ENCODE measurements around the gene CSF1.

CSF1 gene

DNA sequence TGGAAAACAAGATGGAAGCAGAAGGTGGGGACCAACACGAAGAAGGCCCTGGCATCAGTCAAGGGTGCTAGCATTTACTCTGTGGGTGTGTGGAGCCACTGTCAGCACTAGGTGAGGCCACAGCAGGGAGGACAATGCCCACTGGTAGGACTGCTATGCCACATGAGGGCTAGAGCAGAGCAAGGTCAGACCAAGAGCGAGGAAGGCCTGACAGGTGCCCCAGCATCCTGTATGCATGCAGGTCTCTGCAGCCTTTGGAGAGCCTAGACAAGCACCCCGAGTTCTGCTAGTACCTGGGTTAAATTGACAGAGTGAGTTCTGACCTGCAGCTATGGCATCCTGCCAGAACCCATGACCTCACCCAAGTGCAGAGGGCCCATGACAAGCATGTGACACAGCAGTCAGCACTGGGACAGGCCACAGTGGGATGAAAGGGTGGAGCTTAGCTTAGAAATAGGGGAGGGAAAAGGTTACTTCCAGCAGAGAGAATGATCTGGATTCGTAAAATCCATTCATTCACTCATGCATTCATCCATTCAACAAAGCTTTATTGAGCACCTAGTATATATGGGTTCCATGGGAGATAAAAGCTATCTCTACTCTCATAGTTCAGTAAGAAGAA, 9.0 kb upstream of the CSF1 start:
- no peak for DNase-seq

DNA sequence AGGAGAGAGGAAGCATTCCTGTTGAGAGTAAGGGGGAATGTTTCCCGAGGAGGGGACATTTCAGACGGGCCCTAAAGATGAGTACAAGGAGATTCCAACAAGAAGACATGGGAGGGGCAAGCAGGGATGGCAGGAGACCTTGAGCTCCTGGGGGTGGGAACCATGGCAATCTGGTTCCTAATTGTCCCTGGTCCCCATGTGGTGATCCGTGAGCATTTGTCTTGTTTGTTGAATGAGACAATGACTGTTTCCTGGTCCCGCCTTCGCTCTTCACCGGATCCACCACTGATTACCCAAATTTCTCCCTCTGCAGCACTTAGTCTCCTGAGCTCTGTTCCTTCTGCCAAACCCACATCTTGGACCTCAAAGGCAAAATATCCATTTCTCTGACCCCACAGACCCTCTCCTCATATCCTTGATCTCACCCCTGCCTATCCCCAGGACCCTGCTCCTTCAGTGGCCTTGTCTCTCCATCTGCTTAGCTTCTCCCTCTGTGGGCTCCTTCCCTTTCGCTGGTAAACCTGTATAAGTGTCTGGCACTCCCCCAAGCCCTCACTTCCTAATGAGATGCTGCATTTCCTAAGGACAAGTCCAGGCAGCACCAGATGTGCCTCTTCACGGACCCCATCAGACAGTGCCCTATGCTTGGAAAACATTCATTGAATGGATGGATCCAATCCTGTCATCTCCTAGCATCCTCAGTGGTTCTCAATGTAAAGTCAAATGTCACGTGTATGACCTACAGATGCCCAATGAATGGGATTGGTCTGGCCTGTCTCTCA, 8.3 kb upstream of the CSF1 start:
- DNase-seq: no peak

DNA sequence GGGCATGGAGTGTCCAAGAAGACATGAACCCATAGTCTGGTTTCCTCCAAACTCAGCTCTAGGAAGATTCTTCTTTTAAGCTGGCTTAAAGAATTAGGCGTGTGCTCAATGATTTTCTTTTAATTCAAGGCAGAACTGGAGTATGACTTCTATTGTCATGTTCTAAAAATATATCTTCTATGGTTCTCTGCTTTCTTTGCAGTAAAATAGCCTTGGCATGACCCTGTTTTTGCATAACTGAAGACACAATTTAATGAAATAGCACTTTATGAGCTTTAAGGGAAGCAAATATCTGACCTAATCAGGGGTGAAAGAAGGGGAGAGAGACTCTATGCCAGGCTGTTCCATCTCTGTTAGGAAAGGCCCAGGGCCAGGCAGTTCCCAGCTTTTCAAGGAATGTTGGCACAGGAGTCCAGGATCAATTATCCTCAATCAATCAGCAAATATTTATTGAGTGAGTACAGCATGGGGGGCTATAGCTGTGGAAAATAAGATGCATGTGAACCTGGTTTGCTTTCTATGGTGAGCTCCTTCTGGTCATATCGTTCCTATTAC, 7.2 kb upstream of the CSF1 start:
- no peak for DNase-seq

DNA sequence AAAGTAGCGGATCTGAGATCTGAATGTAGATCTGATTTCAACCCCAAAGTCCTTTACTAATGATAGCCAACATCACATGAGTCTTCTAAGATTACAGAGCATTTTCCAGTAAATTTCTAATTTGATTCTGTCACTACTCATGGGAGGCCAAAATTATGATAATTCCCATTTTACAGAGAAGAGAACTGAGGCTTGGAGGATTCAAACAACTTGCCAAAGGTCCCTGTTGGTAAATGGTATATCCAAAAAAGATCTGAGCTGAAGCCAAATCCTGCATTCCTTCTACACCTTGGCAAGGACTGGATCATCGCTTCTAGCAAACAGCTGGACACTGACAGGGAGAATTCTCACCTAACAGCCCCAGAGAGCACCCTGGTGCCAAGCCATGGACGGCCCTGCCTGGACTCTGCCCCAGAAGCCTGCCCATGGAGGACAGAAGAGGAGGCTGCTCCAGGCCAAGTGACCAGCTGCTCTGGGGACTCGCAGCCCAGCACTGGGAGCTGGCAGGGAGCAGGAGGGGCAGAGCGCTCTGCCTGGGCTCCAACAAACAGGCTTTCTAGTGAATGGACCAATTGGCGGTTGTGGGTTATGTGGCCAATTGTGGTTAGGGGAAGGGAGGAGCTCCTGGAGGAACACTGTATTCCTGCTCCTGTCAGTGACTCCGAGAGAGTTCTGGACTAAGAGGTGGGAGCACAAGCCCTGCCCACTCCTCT, 6.4 kb upstream of the CSF1 start:
- no peak for DNase-seq

DNA sequence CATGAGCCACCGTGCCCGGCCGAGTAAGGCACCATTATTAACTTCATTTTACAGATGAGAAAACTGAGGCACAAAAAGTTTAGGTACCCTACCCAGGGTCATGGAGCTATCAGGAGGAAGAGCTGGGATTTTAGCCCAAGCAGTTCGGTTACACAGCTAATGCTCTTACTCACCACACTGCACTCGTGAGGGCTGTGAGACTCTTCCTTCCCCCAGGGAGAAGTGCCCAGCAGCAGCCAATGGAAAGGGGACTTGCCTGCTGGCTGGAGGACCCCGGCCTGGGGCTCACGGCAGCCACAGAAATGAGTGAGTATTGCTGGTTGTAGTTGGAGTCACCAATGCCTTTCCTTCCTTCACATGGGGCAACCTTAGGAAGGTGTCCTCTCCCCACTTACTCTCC, 5.2 kb upstream of the CSF1 start:
- no peak for DNase-seq

DNA sequence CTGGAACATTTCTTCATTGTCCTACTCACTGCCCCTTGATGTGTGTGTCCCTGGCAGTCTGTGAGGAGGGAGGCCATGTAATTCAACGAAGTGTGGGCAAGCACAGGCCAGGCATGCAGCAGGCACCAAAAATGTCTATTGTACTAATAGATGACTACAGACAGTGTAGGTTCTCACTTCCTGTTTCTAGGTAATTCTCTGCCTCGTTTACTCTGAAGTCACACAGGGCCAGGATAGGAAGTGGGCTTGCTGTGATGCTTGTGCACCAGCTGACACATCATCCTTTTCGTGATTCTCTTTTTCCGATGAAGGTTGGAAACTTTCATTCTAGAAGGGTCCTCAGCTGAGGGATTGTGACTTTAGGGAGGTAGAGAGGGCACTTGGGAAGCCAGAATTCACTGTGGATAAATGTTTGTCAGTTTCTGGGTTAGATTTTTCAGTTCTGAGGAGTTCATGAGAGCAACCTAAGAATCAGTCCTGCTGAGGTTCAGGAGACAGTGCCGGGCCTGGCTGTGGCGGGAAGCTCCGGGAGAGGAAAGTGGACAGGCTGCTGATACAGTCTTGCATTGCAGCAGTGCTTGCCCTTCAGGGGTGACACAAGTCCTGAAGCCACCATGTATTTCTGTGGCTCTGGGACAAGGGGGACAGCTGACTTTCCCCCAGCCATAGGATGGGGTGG, 4.3 kb upstream of the CSF1 start:
- DNase-seq: no peak

DNA sequence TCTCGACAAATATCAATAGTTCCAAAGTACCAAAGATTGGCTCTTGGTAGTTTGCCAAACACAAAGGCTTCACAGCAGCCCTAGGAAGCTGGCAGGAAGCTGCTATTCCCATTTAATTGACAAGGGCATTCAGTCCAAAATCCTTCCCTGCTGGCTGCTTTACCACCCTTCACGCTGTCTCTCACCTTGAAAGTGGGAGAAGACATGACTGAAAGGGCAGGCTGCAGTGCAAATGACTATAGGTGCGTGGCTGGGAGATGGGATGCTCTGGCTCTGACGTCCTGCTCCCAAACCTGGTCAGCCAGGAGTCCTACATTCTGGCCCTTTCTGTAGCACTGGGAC, 3.8 kb upstream of the CSF1 start:
- DNase-seq: no peak

DNA sequence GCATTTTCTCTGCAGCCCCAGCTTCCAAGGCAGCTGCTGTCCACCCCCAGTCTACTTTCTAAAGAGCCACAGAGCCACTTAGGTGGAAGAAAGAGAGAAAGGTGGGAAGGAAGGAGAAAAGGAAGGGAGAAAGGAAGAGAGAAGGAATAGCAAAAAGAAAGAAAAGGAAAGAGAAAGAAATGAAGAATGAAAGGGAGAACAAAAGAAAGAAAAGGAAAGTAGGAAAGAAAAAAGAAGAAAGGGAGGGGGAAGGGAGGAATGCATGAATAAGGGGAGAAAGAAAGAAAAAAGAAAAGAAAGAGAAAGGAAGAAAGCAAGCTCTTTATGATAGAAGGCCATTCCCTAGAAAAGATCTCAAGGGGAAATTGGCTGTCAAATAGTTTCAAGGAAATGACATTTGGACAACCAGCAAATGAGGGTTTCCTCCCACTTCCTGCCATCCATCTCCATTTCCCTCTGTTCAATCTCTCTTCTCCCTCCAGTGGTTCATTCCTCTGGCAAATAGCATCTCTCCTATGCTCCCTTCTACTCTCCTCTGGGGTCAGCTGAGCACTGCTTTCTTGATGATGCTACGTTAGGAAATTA, 3.4 kb upstream of the CSF1 start:
- no peak for DNase-seq

DNA sequence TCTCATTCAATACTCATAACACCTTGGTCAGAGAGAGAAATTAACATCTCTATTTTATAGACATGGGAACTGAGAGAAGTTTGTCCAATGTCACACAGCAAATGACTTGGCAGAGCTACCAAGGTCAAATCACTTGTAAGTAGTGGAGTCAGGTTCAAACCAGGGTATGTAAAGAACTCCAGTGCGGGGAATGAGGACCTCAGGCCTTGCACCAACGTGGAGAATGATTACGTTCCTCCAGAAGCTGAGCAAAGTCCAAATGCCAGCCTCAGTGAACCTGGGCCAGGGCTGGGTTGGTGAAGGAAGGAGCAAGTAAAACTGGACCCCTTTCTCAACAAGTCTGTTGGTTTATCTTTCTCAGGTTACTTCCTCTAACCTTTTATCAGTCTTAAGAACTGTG, 1.8 kb upstream of the CSF1 start:
- no peak for DNase-seq

DNA sequence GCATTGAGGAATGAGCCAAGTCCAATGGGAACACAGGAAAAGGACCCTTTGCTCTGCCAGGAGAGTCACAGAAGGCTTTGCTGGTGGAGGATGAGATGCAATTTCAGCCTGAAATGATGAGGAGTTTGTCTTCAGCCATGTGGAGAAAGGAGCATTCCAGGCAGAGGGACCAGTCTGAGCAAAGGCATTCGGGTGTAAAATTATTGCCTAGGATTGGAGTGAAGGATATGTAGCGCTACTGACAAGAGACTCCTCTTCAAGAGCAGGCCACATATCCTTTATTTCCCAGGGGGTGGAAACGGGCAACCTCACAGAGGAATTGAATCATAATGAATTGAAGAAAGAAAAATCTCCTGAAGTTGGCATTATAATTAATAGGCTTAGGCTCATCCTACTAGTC, 1.1 kb upstream of the CSF1 start:
- DNase-seq: no peak

DNA sequence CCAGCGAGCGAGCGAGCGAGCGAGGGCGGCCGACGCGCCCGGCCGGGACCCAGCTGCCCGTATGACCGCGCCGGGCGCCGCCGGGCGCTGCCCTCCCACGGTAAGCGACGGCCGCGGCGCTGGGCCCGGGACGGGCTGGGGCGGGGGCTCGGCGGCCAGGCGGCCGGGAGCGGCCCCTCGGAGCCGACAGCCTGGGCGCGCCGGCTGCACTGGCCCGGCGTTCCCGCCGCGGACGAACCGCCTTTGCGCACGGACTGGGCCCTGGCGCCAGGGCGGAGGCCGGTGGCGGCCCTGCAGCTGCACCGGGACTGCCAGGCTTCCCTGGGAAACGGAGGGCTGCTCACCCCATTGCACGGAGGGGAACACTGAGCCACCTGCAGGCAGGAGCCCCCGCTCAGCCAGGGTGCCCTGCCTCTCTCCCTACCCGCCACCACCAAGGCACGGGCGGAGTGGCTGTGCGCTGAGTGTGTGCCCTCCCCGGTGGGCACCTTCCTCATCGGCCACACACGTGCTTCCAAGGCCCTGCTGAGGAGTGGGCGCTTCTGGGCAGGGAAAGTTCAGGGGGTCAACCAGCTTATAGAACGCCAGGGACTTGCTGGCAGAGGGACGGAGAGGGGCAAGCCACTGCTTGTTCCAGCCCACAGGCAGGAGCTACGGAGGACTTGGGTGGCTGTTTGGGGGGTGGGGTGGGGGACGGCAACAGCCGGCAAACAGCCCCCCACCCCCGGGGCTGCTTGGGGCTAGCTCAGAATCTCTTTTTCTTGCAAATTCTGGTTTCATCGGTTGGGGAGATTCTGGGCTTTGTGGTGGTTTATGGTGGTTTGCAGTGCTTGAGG, 532 bp downstream of the CSF1 start:
- DNase-seq: no peak

DNA sequence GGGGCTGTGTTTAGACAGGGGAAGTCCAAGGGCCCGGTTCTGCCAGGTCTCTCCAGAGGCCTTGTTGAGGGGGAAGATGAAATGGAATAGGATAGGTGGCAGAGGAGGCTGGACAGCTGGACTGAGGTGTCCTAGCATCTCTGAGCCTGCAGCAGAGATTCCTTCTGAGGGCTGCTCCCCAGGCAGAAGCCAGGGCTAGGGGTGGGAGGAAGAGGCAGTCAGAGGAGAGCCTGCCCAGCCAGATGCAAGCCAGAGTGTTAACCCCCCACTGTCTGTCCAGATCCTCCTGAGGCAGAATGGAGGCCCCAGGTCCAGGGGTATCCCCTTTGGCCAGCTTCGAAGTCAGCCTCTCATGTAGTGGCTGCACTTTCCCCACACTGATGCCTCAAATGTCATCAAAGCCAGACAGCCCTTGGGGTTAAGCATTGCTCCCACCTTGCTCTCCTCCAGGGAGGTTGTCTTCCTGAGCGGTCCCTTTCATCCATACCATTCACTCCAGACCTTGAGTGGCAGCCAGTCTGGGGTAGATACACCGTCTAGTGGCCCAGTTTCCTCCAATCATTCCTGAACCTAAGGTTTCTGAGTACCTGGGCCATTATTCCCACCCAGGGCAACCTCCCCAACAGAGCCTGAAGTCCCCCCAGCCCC, 1.7 kb downstream of the CSF1 start:
- no peak for DNase-seq

DNA sequence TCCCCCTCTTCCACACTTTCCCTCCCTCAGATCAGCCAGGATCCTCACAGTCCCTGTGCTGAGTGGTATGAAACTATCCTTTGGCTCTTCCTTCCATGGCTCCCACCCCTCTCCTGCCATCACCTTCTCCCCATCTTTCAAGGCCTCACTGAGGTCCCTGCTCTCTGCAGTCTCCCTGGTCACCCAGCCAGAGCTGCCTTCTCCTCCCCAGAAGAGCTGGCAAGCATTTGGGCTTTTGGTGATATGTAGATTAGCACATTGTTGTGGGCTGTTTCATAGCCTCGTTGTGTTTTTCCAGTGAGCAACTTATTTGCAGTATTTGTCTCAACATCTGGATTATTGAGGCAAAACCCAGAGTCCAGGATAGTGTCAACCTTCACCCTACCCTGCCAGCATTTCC, 2.2 kb downstream of the CSF1 start:
- no peak for DNase-seq

DNA sequence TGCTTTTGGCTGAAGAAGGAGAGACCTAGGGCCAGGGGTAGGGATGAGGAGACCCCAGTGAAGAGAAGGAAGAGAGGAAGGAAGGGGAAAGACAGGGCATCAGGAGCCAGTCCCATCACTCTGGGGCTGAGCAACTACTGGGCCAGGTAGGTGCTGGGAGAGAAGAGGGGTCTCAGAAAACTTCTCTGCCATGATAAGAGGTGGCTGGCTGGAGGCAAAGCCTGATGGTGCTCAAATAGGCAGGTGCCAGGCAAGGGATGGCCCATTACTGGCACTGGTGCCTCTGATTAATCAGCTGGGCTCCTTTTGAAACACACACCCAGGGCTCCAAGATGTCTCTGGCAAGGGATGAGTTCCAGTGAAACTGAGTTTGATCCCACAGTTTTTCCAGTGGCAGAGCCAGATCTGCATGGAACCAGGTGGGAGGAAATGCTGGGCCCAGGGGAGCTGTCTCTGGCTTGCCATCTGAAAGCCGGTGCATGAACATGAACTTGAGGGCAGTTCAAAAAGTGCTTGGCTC, 2.8 kb downstream of the CSF1 start:
- no peak for DNase-seq

DNA sequence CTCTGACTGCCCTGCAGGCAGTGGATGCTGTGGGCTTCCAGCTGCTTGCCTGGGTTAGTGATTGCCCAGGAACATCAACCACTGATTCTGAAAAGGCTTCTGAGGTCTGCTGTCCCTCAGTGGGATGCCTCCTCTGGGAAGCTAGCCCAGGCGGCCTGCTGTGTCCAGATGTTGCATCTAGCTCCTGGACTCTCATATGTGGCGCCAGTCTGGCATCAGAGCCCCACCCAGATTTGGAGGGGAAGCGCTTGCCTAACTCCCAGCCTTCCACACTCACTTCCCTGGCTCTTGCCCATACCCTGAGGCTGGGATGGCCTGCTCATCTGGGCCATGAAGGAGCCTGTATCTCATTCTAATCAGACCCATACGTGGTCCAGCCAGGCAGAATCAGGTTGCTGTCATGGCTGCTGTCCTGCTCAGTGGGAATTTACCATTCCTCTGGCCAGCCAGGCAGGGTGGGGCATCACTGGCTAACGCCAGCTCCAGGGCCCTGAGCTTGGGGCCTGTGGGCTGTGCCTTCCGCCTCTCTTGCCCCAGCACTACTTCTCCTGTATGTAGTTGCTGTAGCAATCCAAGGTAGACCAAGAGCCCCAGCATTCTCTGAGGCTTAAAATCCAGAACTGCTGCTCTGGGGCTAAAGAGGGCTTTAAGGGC, 4.1 kb downstream of the CSF1 start:
- DNase-seq: no peak

DNA sequence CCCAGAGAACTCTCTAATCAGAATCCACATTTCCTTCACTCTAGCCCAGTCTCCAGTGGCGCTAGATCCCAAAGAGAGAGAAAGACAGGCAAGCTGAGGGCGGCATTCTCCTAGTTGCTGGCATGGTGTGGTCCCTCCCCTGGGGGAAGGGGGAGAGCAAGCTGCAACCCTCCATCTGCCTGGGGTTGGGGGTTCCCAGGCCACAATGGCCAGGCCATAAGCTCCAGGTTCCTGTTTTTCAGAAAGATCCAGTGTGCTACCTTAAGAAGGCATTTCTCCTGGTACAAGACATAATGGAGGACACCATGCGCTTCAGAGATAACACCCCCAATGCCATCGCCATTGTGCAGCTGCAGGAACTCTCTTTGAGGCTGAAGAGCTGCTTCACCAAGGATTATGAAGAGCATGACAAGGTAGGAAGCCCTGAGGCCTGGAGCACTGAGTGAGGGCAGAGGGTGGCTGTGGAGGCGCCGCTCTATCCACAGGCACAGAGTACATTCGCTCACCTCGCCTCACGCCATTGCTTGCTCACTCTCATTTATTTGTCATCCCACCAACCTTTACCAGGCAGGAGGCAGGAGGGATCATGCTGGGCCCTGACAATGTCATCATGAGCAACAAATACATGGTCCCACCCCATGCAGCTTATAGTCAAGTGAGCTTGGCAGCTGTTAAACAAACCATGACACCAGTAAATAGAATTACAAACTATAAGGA, 6.6 kb downstream of the CSF1 start:
- DNase-seq: no peak

DNA sequence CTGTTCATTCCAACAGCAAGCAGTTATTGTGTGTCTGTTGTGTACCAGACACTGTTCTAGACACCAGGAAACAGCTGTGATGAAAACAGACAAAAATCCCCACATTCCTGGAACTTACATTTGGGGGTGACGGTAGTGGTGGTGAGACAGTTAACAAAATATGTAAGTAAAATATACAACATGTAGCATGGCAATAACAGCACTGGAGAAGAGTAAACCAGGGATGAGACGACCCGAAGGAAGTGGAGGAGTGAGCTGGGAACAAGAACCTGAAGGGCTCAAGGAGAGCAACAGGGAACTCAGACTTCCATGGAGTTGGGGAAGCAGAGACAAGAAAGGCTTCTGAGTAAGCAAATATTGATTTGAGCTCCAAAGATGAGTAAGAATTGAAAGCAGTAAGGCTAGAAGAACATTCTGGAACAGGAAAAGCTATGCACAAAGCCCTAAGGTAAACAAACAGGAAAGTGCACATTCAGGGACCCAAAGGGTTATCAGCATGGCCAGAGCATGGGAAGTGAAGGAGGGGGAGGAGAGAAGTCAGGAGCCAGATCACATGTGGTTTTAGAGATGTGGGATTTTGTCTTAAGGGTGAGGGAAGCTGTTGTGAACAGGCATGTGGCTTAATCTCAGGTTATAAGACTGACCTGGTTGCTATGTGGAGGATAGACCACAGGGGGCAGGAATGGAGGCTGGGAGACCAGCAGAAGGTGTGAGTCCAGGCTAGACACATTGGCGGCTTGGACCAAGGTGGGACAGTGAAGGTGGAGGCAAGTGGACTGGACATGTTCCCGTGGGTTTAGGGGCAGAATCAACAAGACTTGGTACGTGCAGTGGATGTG, 7.3 kb downstream of the CSF1 start:
- DNase-seq: no peak

DNA sequence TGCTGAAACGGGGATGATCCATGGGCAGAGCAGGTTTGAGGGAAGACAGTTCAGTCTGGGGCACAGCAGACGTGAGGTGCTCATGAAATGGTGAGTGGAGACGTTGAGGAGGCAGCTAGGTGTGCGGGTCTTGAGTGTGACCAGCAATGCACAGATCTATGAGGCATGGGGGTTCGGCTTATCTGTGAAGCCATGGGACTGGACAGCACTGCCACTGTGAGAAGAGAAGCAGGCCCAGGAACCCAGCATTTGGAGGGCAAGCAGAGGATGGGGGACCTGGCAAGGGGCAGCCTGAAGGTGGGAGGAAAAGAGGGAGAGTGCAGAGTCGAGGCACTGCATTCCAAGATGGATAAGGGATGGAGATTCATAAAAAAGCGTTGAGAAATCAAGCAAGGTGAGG, 8.0 kb downstream of the CSF1 start:
- no peak for DNase-seq

DNA sequence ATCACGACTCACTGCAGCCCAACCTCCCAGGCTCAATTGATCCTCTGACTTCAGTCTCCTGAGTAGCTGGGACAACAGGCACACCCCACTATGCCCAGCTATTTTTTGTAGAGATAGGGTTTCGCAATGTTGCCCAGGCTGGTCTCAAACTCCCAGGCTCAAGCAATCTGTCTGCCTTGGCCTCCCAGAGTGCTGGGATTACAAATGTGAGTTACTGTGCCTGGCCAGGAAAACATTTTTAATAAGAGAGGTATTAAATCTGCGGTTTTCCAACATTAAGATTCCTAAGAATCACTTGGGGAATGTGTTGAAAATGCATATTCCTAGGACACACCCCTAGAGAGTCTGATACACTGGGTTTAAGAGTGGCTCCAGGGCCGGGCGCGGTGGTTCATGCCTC, 8.7 kb downstream of the CSF1 start:
- no peak for DNase-seq
